Hematopoietic multipotent progenitor cell treated with erythropoietin and hydrocortisone succinate and interleukin-3 and kit ligand, for 4 days (in vitro differentiated cells): Measurements from ENCODE around the gene NMD3.
"Not testable (repeated sequence)": the region's sequence is repeated elsewhere in the genome, so short reads cannot be mapped to it uniquely, and the experiment has no call there.

Experiments
- DNase-seq: peaks from one replicate; pipeline ENCODE4 v3.0.0-alpha.2; 2015

NMD3 gene

DNA sequence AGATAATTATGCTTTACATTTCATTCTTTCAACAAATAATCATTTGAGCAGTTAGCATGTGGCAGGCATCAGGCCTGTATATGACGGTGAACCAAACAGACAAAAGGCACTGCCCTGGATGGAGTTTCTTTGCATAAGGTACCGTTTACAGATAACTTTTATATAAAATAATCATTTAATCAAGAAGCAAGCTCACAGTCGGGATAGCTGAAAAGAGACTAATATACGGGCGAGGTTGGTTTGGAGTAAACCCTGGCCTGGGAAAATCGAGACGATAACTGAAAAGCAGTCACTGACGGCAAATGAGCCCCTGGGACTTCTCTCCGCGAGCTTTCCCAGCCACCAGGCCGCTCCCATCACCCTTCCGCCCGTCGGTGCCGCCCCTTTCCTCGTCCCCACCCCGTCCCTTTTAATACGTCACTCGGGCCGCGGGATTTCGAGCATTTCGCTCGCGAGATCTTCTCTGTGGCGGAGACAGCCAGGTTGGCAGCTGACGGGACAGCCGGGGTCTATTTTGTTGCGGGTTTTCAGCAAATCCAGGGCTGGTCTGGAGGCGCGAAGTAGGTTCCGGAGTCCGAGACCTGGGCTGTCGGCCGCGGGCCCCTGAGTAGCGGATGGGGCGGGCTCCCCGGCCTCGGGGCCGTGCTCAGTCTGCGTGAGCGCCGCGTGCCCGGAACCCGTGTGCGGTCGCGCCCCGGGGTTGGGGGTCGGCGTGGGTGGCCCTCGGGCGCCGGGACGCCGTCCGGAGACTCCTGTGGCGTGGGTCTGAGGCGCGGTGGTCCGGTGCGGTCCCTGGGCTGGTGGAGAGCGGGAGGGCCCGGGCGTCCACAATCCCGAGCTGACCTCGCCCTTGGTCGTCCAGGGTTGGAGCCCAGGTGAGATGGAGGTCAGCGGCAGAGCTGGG, at the start of gene NMD3:
Gene NMD3, plus strand, starts transcription at position 462 of the 904 bp plus-strand sequence. CDS start 703 bp downstream, outside the sequence.
- peak; percentile 98 for DNase-seq

DNA sequence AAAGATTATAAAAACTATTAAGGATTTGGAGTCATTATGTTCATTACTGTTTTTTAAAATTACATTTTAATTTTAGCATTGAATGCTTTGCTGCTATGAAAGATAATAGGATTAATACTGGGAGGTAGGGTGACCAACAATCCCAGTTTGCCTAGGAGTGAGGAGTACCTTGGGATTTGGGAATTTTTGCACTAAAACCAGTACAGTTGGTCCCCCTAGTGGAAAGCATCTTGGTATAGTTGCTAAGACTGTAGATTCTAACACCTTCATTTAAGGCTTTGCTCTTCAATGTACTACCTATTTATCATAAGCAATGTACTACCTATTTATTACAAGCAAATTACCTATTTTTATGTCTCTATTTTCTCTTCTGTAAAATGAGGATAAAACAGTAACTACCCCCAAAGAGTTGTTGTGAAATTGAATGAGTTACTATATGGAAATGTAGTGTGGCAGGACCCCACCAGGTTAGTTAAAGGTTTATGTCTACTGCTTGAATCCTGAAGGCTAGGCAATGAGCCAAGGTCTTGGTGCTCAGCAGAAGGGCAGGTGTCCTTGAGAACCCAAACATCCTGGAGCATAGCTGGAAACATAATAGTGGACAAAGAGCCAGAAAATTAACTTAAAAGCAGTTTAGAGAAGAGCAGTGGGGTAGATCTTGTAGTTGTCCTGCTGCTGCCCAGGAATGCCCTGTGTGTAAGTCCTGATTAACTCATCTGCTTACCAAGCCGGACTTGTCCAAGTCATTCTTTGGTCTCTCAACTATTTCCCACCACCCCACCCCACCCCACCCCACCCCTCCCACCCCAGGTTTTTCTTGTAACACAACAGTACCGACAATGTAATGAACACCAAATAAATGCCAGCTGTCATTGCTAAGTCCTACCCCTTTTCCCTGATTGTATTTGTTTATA, 49.2 kb upstream of the NMD3 start:
- DNase-seq, result no peak

DNA sequence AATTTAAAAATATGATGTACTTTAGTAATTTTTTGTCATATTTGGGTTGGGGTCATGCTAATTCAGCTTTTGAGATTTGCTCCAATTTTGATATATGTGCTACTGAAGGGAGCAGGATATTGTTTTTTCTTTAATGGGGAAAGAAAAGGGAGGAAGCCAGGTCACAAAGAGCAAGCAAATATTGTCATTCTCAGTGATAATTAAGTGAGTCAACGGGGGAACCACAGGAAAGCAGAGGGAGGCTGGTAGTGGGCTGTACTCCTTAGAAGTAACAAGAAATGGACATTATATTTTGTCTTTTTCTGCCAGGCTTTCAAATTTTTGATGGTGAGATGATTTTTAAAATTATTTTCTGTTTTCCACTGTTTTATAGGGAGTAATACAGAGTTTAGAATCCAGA, 45.6 kb upstream of the NMD3 start:
- no peak for DNase-seq

DNA sequence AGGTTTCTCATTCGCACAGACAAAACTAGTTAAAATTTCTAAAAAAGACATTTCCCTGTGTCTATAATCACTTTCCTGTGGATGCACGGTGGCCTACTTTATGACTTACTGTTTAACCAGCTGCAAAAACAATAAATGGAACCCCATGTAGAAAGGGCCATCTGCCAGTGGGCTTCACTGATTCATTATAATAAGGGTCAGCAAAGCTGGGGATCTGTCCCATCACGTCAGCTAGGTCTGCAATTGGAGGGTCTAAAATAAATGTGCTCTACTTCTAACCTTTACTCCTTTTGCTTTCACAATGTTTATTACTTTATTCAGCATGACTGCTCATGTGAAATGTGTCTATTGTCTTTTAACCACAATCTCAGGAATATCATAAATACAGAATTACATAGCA, 43.1 kb upstream of the NMD3 start:
- no peak for DNase-seq

DNA sequence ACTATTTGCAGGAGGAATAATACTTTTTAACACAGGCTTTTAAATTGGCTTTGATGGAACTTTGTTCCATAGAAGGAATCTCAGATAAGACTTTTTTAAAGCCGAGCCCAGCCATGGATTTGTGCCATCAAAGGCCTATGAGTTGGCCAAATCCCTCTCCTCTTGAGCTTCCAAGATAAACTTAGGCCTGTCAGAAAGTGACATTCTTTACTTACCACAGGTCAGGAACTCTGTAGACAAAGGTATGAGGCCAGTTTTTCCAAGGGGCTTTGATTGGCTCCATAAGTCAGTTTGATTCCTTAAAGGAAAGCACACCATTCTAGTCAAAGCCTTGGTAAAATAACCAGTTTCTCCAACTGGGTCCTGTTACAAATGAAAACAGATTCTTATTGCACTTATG, 39.7 kb upstream of the NMD3 start:
- not testable (repeated sequence) for DNase-seq

DNA sequence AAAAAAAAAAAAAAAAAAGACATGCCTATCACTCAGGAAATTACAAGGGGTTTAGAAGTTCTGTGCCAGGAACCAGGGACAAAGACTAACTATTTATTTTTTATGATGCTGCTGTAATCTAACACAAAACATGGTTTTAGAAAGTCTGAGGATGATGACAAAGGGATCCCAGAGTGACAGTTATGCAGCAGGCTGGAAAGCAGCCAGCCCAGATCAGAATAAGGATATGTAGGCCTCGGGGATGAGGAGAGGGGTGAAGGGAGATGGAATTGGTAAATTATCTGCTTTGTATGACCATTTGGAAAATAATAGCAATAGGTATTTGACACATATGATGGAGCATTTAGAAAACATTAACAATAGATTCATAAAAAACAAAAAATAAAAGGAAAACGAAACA, 34.1 kb upstream of the NMD3 start:
- DNase-seq, result peak; percentile 23

DNA sequence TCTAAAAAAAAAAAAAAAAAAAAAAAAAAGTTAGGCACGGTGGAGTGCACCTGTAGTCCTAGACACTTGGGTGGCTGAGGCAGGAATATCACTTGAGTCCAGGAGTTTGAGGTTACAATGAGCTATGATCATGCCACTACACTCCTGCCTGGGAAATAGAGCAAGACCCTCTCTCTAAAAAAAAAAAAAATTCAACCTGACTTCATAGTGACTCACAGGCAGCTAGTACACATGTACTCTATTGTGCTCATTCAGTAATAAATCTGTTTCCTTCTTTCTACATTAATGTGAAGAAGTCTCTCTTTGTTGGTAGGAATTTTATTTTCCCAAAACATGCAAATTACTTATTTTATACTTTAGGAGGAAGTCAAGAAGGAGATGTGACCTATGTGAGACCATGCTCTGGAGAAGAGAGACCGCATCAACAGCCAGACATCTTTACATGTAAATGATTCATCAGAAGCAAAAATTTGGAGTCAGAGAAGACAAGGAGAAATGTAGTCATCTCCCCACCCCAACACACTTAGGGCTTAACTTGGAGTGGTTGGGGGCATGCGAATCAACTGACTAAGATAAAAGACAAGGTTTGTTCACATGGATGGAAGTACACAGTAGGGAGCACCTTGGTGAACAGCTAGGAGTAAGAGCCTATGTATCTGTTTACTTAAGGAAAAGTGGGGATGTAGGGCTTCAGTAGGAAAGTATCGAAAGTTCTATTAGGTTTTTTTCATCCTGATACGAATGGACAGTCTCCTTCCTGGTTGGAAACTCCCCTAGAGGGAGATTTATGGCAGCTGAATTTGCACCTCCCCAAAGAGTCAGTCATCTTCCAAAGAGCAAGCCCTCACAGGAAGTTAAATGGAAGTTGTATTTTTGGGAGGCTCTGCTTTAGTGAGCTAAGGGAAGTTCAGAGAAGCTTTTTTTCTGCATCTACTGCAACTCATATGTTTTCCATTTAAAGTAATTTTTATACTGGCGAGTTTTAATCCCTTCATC, 23.0 kb upstream of the NMD3 start:
- no peak for DNase-seq

DNA sequence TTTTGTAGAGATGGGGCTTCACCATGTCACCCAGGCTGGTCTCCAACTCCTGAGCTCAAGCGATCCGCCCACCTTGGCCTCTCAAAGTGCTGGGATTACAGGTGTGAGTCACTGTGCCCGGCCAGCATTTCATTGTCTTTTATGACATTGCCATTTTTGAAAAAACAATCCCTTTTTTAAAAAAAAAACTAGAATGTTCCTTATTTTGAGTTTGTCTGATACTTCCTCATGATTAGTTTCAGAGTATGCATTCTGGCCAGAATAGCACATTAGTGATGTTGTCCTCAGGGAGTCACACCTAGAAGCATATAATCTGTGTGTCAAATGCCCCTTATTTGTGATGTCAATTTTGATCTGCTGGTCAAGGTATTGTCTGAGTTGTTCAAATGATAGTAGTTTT, 21.2 kb upstream of the NMD3 start:
- no peak for DNase-seq

DNA sequence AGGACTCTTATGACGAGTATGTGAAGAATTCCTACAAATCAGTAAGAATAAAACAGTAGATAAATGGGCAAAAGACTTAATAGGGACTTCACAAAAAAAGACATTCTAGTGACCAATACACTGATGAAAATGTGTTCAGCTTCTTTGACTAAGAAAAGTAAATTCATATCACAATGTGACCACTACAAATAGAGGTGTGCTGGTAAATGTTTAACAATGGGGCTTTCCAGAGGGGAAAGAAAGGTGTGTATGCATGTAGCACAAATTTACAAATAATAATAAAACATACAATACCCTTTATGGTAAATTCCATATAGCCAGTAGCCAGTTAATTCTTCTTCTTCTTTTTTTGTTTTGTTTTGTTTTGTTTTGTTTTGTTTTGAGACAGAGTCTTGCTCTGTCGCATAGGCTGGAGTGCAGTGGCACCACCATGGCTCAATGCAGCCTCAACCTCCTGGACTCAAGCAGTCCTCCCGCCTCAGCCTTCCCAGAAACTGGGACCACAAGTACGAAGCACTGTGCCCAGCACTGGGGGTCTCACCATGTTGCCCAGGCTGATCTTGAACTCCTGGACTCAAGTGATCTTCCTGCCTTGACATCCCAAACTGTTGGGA, 17.5 kb upstream of the NMD3 start:
- DNase-seq, result no peak

DNA sequence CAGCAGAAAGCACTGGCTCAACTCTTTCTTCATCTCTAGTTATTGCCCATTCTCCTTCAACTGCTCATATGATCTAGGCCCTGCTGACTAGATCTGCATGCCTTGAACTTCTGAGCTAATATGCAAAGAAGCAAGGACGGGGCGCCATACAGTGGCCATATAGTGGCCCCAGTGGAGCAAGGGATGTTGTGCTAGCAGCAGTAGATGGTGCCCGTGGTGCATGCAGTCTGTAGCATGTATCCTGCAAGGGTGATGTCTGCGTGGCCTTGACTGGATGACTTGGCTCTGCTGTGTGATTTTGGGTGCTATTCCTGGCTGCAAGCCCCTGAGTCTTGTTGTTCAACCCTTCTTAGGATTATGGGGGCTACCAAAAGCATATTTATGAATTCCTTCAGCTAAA, 12.2 kb upstream of the NMD3 start:
- DNase-seq, result peak; percentile 28

DNA sequence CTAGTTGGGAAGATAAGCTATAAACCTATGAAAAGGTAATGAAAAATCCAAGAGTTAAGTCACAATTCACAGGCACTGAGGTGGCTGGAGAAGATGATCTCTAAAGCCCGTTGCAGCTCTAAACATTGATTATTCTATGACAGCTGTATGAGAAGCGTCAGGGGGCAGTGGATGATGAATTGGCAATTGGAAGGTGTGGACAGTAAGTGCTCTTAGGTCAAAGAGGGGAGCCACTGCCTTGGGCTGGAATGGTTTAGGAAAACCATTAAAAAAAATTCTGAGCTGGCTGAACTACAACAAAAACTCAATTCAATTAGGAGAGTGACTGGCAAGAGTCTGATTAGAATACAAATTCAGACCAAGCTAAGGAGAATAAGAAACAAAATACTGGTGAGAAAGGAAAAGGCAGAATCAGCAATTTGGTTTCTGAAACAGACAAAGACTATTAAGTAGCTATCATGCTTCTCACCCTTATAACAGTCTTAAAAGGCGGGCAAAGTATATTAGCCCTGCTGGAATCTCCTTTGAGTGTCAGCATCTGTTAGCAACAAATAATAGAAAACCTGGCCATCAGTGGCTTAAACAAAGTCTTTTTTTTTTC, 8.8 kb upstream of the NMD3 start:
- DNase-seq, result no peak

DNA sequence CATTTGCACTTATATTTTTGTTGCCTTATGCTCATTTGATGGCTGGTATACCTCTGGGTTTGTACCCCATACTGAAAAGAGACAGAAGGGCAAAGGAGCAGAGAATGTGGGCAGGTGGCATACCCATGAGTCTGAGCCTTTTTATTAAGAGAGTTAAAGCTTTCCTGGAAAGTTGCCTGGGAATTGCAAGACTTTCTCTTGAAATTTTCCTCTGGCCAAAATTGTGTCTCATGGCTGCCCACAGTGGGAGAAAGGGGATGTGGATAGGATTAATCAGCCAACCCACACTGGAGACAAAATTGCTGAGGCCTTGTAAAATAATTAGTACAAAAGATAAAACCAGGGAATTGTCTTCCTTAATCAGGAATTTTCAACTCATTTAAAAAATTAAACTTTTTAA, 8.2 kb upstream of the NMD3 start:
- no peak for DNase-seq

DNA sequence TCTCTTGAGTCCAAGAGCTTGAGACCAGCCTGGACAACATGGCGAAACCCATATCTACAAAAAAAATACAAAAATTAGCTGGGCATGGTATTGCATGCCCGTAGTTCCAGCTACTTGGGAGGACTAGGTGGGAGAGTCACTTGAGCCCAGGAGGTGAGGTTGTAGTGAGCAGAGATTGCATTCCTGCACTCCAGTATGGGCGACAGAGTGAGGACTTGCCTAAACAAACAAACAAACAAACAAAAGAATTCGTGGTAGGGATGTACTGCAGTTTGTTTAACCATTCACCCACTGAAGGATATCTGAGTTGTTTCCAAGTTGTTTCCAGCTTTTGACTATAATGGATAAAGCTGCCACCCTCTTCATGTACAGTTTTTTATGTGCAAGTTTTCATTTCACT, 7.5 kb upstream of the NMD3 start:
- DNase-seq, result no peak

DNA sequence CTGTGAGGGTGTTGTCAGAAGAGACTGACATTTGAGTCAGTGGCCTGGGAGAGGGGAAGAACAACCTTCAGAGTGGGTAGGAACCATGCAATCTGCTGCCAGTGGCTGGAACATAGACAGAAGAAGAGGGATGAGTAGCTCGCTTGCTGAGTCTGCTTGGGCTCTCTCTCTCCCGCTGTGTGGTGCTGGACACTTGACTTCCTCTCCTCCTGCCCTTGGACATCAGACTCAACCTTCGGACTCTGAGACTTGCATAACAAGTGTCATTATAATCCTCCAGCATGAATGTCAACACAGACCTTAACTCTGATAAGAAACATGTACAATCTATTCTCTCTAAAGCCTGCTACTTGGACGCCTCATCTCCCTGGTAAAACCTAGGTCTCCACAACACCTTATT, 5.9 kb upstream of the NMD3 start:
- DNase-seq, result no peak

DNA sequence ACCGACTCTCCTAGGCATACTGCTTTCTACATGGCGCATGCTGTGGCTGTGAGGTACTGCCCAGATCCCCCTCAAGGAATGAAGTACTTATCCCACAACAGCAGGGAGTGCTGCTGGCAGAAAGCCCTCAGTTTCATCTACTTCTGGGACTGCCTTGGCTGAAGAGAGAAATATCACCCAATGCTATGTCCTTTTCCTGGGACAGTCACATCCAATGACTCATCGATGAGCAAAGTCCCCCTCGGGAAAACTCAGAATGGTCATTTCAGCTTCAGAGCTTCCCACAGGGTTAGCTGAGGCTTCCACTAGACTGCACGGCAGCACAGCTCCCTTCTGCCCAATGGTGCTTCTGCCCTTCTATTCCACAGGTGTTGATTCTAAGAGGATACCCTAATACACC, 3.6 kb upstream of the NMD3 start:
- no peak for DNase-seq

DNA sequence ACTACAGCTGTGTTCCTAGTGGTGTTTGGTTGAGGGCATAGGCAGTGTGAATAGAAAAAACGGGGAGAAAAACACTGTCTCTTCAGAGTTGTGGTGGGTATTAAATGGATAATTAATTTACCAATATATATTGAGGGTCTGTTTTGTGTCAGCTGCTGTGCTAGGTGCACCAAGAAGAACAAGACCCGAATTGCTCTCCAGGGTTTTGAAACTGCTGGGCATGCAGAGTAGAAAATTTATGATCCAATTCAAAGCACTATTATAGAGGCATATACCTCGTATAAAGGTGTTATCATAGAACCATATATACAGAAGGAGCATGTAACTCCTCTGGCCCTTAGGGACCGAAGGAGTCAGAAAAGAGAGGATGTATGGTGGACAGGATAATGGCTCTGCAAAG, 1.6 kb upstream of the NMD3 start:
- DNase-seq, result no peak

DNA sequence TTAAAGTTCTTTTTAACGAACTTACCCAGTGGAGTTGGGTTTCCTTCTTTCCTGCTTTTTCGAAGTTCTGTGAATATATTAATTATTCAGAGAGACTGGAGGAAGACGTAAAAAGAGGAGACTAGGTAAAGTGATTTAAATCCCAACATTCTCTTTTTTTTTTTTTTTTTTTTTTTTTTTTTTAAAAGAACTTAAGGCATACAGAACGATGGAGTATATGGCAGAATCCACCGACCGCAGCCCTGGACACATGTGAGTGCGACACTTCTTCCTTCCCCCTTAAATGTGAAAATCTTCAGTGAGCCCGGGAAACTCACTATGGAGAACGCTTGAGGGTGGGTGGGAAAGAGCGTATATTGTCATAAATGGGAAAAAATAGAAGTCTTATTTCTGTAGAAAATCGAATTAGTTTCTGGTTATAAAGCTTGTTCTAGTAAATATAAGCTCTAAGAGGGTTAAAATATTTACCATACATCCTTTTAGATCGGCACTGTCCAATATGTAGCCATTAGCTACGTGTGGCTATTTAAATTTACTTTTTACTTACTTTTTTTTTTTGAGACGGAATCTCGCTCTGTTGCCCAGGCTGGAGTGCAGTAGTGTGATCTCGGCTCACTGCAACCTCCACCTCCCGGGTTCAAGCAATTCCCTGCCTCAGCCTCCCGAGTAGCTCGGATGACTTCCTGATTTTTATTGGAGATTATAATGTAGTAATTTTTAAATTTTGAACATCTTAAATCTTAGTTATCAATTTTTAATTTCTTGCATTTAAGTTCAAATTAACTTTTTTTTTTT, 892 bp downstream of the NMD3 start:
- DNase-seq, result peak; percentile 77

DNA sequence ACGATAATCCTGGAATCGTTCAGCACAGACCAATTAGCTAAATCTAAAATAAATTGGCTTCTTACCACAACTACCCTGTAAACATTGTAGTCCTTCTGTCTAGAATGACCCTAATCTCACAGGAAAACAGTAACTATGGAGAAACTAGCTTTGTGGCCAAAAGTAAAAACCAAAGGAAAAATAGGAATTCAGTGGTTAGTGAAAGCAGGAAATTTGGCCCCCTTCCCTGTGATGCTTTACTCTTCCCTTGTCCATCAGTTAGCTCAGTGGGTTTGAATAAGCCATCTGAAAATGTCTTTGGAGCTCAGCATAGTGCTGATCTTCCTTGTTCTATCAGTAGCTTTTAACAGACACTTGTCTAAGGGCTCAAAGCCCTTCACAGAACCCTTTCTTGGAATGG, 1.6 kb downstream of the NMD3 start:
- peak; percentile 20 for DNase-seq

DNA sequence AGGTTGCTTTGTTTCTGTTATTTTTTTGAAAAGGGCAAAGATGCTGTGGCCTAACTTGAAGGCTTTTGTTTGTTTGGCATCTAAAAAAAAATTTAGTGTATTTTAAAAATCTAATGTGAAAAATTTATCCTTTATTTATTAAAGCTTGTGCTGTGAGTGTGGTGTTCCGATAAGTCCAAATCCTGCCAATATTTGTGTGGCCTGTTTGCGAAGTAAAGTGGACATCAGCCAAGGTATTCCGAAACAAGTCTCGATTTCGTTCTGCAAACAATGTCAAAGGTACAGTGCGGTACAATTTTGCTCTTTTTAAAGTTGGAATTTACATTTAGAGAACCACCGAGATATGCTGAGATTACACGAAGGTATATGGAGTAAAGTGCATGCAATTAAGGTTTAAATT, 3.7 kb downstream of the NMD3 start:
- DNase-seq, result no peak

DNA sequence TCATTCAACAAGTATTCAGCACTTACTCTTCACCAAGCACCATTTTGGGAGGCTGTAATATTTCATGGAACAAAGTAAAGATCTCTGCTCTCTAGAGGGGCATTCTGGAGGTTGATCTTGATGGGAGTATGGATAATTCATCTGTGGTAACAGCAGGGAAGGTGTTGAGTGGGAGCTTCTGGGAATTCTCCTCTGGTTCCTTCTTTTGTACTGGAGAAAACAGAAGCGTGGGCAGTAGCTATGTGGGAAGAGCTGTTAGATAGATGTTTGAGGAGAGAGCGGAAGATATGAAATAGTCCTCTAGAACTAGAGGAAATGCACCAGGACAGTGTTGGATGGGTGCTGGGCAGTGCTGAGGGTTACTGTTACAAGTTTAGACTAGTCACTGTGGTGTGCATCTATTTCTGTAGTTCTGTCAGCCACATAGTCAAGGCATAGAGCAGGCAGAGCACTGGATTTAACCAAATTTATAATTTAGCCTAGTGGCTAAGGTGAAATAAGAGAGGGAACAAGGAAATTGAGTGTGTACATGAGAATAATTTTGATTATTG, 9.6 kb downstream of the NMD3 start:
- DNase-seq, result no peak

DNA sequence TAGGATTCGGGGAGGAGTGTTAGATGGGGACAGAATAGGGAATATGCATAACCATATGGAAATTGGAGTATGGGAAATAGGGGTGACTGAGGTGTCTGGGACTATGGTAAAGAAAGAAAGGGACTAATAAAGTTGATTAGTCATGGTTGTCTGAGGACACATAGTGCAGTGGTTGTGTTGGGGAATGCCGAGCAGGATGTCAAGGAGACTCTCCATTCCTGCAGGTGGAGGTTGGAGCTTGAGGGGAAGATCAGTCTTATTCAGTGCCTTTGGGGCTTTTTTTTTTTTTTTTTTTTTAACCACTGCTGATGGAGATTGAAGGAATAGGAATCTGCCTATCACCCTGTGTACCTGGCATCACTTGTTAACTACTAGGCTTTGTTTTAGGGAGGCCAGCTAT, 10.8 kb downstream of the NMD3 start:
- no peak for DNase-seq
